SKM-1 treated with dmso at 0.1 percent for 144 hours (cell line): ENCODE data around the gene UNC80.

ENCODE experiments used
- DNase-seq: peaks from one replicate; lab custom pipeline; 2025; ENCODE audit not compliant: unreplicated experiment; lab: John Stamatoyannopoulos, UW

UNC80 gene

GRCh38 chr2:210009126-210009525 lies 237.5 kb downstream of the UNC80 start:
- DNase-seq: no peak

DNA sequence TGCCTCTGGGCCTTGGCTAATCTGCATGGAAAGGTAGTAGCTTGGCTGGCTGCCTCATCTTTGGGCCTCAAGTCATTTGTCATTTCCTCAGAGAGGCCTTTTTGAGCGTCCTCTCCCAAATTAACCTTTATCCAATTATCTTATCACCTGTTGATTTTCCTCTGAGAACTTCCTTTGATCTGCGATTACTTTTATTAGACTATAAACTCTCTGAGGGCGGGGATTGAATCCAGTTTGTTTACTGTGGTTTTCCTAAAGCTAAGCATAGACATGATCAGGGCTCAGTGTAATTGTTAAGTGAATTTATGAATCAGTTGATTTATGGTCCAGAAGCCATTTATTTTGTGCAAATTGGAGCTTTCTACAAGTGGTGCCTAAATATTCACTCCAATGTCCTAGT lies 238.3 kb downstream of the UNC80 start:
- DNase-seq: no peak

- no peak for DNase-seq
These were observed 248.5 kb downstream of the UNC80 start for GRCh38 chr2:210020138-210020537.

- no peak for DNase-seq
These were observed 251.2 kb downstream of the UNC80 start for GRCh38 chr2:210022824-210023223.

DNA sequence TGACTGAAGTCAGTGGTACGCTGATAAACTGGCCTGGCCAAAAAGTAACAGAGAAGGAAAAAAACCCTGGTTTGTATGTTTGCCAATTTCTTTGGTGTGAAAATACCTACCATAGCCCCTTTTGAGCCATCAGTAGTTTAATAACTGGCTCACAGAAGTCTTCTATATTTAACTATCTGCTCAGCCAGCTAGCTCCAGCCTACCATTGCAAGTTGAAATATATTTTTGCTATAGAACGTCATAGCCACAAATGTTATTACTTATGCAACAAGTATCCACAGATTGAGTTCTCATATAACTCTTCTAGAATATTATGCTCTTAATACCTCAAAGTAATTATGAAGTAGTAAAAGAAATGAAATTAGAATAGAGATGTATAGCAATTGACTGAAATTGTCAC lies 256.0 kb downstream of the UNC80 start:
- no peak for DNase-seq

DNA sequence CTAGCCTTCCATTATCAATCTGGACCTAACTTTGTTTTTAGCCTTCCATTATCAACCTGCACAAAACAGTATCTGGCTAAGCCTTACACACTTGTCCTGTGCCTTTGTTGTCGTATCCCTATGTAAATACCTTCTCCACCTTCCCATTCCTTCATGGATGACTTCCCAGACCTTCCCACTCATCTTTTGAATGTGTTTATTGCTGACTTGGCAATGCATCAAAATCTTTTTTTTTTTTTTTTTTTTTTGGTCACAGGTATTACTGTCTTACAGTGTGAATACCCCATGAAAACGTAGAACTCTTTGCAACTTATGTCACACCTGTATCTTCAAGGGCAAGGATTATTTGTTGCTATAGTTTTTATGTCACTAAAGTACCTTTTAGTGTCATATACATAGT lies 256.5 kb downstream of the UNC80 start:
- no peak for DNase-seq

- no peak for DNase-seq
These were observed 262.6 kb downstream of the UNC80 start for GRCh38 chr2:210034087-210034683.

- DNase-seq: no peak
These were observed 264.0 kb downstream of the UNC80 start for GRCh38 chr2:210035679-210036078.

- no peak for DNase-seq
These were observed 266.4 kb downstream of the UNC80 start for GRCh38 chr2:210038078-210038477.

DNA sequence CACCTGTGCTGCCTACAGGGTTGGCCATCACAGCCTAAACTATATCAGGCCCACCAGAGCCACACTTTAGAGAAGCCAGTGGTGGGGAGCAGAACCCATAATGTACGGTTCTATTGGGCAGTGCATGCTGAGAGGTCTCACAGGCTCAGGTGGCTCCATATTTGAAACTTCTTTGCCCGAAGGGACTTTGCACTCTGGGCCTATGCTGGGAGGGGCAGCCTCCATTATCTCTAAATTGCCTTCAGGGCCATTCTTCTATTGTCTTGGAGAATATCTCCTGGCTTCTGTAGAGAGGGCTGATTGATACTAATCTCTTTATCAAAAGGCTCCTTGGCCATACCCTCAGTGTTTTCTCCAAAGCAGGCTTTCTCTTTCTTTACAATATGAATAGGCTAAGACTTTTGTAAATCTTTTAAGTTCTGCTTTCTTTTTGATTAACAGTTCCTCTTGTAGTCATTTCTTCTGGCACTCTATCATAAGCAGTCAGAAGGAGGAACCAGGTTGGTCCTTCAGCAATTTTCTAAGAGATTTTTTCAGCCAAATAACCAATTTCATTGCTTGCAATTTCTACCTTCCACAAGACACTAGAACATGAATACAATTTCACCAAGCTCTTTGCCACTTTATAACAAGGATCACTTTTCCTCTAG lies 275.3 kb downstream of the UNC80 start:
- DNase-seq: no peak
